Measurements from ENCODE around the gene CHPF2. TPM values are rescaled to one million over a fixed set of nuclear protein-coding genes. Genes with fewer than 3 reads are reported as not detected.

The CHPF2 gene
- total RNA-seq, 2 experiments from 2014 or later, result 23.7 to 27.3 TPM

DNA sequence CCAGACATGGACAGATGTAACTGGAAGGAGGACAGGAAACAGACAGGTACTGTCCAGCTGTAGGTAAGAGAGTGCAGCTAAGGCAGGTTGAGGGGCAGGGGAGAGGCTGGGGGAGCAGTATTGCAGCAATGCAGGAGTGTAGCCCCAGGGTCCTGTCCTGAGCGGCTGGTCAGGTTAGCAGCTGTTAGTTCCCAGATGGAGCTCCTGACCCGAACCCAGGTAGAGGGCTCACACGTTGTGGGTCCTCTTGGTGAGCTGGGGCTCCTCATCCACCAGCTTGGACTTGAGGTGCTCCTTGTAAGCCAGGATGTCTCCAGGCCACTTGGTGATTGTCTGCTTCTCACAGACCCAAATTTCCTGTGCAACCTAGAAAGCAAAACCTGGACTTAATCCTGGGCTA is 18.5 kb upstream of the CHPF2 start:
- ChIA-PET CTCF (interaction anchor here (1.0 to 1.5 kb wide), 3 partner anchors 12 to 90 kb away, joined by 3 to 6 read pairs (median 4); no protein-coding TSS in a partner anchor), POLR2A (interaction anchor here (1.4 to 2.4 kb wide), 3 partner anchors 9 to 13 kb away, joined by 3 to 9 read pairs (median 4); partner anchors contain the start of gene ABCF2)
- H3K9me3 Mint-ChIP-seq, result no peaks in the 10 kb centered on the region
- ATAC-seq (no peak), DNase-seq (no peak)
- intact Hi-C loops (cut with micrococcal nuclease), result no loop called here
- no peaks in the 10 kb centered on the region for H3K27me3 Mint-ChIP-seq
- H3K27ac Mint-ChIP-seq, result no peak overlapping the region
- no peaks in the 10 kb centered on the region for H3K4me1 Mint-ChIP-seq (ENCODE audit: low read depth)
- peaks cover 42% of the 10 kb centered on the region for H3K36me3 Mint-ChIP-seq (ENCODE audit: low read depth)
- TF ChIP-seq, protein P1, sequence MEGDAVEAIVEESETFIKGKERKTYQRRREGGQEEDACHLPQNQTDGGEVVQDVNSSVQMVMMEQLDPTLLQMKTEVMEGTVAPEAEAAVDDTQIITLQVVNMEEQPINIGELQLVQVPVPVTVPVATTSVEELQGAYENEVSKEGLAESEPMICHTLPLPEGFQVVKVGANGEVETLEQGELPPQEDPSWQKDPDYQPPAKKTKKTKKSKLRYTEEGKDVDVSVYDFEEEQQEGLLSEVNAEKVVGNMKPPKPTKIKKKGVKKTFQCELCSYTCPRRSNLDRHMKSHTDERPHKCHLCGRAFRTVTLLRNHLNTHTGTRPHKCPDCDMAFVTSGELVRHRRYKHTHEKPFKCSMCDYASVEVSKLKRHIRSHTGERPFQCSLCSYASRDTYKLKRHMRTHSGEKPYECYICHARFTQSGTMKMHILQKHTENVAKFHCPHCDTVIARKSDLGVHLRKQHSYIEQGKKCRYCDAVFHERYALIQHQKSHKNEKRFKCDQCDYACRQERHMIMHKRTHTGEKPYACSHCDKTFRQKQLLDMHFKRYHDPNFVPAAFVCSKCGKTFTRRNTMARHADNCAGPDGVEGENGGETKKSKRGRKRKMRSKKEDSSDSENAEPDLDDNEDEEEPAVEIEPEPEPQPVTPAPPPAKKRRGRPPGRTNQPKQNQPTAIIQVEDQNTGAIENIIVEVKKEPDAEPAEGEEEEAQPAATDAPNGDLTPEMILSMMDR (IDR thresholded peaks at IDR 0.05), result no peak
- H3K4me3 Mint-ChIP-seq, result no peak overlapping the region

- Mint-ChIP-seq H3K9me3 (no peaks in the 10 kb centered on the region), H3K4me3 (no peak overlapping the region), H3K27ac (no peak overlapping the region), H3K4me1 (ENCODE audit: low read depth) (peaks cover under 1% of the 10 kb centered on the region), H3K36me3 (ENCODE audit: low read depth) (peaks cover 49% of the 10 kb centered on the region), H3K27me3 (no peaks in the 10 kb centered on the region)
- ATAC-seq (no peak), DNase-seq (no peak)
- intact Hi-C loops (cut with micrococcal nuclease), result no loop called here
- POLR2A ChIA-PET, result interaction anchor here (1.4 to 2.4 kb wide), 3 partner anchors 9 to 11 kb away, joined by 3 to 9 read pairs (median 4); partner anchors contain the start of gene ABCF2
- TF ChIP-seq, protein P1 (IDR thresholded peaks at IDR 0.05), result no peak
- CTCF ChIA-PET, result interaction anchor here (0.6 to 1.3 kb wide), 2 partner anchors 11 to 45 kb away, joined by 3 read pairs; partner anchors contain the start of gene ABCF2
Measured at GRCh38 chr7:151215396-151215795, 16.9 kb upstream of the CHPF2 start.

DNA sequence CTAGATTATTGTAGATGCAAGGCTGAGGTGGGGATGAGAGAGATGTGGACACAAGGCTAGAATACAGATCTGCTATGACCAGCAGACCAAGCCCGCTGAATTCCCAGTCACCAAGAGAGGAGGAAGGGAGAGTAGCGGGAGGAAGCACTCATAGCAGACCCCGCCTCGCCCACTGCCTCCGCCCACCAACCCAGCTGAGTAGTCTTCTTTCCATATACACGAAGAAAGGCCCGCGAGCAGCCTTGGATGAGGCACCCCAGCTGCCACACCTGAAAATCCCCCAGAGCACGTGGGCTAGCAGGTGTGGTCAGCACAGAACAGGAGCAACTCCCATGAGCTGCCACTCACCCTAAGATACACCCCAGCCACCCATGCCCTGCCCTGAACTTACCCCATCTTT is 14.1 kb upstream of the CHPF2 start:
- H3K4me1 Mint-ChIP-seq (ENCODE audit: low read depth), result peaks cover 2% of the 10 kb centered on the region
- TF ChIP-seq, protein P1 (IDR thresholded peaks at IDR 0.05), result no peak
- intact Hi-C loops (cut with micrococcal nuclease), result no loop called here
- no peaks in the 10 kb centered on the region for H3K27me3 Mint-ChIP-seq
- peaks cover 54% of the 10 kb centered on the region for H3K36me3 Mint-ChIP-seq (ENCODE audit: low read depth)
- no peaks in the 10 kb centered on the region for H3K9me3 Mint-ChIP-seq
- H3K4me3 Mint-ChIP-seq, result no peak overlapping the region
- ChIA-PET POLR2A (interaction anchor here (1.5 kb wide), 1 partner anchor 8 kb away, joined by 3 read pairs; the partner anchor contains the start of gene H2BK1), CTCF (interaction anchor here (1.9 kb wide), 1 partner anchor 26 kb away, joined by 5 read pairs; no protein-coding TSS in a partner anchor)
- no peak overlapping the region for H3K27ac Mint-ChIP-seq
- DNase-seq (no peak), ATAC-seq (no peak)

- no peaks in the 10 kb centered on the region for H3K27me3 Mint-ChIP-seq
- no peak for ATAC-seq
- H3K27ac Mint-ChIP-seq, result no peak overlapping the region
- peaks cover 29% of the 10 kb centered on the region for H3K4me1 Mint-ChIP-seq (ENCODE audit: low read depth)
- no peak overlapping the region for H3K4me3 Mint-ChIP-seq
- no peaks in the 10 kb centered on the region for H3K9me3 Mint-ChIP-seq
- intact Hi-C loops (cut with micrococcal nuclease), result no loop called here
- DNase-seq, result no peak
- peaks cover 54% of the 10 kb centered on the region for H3K36me3 Mint-ChIP-seq (ENCODE audit: low read depth)
- TF ChIP-seq, protein P1 (IDR thresholded peaks at IDR 0.05), result no peak
- ChIA-PET POLR2A (interaction anchor here (1.1 to 1.5 kb wide), 5 partner anchors 9 to 13 kb away, joined by 3 to 9 read pairs (median 4); partner anchors contain the start of genes CHPF2 and H2BK1), CTCF (interaction anchor here (1.0 to 1.5 kb wide), 2 partner anchors 21 to 128 kb away, joined by 3 to 8 read pairs; no protein-coding TSS in a partner anchor)
Measured at GRCh38 chr7:151223728-151224127, 8.6 kb upstream of the CHPF2 start.

DNA sequence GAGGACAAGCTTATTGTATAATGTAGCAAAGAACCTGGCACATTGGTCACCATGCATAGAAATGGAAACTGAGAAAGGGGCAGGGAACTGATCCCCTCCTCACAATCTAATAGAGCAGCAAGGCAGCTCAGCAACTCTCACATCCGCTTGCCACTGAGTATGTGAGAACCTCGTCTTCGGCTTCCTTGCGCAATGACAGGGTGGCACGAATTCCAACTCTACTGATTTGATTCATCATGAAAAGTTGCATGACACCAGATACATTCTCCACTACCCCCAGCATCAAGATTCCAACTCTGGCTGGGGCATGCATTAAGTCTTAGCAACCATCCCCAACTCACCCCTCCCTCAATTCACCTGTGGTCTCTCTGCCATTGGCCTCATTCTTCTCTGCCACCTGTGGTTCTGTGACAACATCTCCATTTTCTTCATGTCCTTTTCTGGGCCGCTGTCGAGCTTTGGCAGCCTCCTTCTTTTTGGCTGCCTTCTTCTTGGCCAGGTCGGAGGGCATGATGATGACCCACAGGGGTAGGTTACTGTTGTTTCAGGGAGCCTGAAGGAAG is 6.3 kb upstream of the CHPF2 start:
- TF ChIP-seq, protein P1 (IDR thresholded peaks at IDR 0.05), result no peak
- ChIA-PET POLR2A (interaction anchor here (1.6 to 2.7 kb wide), 4 partner anchors 12 to 48 kb away, joined by 5 to 22 read pairs (median 8); partner anchors contain the start of gene H2BK1), CTCF (interaction anchor here (1.3 to 5.0 kb wide), 7 partner anchors 11 to 125 kb away, joined by 3 to 44 read pairs (median 4); no protein-coding TSS in a partner anchor)
- DNase-seq, result no peak
- H3K9me3 Mint-ChIP-seq, result no peaks in the 10 kb centered on the region
- H3K4me3 Mint-ChIP-seq, result peak overlapping the region; percentile 99
- H3K4me1 Mint-ChIP-seq (ENCODE audit: low read depth), result peaks cover 27% of the 10 kb centered on the region
- ATAC-seq, result no peak
- peak overlapping the region; percentile 96 for H3K27ac Mint-ChIP-seq
- peaks cover 43% of the 10 kb centered on the region for H3K36me3 Mint-ChIP-seq (ENCODE audit: low read depth)
- intact Hi-C loops (cut with micrococcal nuclease), result no loop called here
- H3K27me3 Mint-ChIP-seq, result no peaks in the 10 kb centered on the region
